ENCODE results near the gene PSMD9.

The PSMD9 gene

GRCh38 chr12:121946313-121947025 lies 57.9 kb downstream of the PSMD9 start:
- no peak overlapping the region for H3K4ac ChIP-seq (ENCODE audit: low read length)
- no CpG with 5 or more reads among the region's 2 CpGs for WGBS, 2 donors (ENCODE audit: extremely low coverage in 2 of 2, insufficient read length in 2 of 2, insufficient replicate concordance in 1 of 2)
- no peak overlapping the region for H3K27ac ChIP-seq (replicated peaks; ENCODE audit: low read length)
- peaks cover 0 to 2% (median 0%) of the 10 kb centered on the region in 3 experiments for H3K27me3 ChIP-seq (ENCODE audit: control insufficient read depth in 3 of 3, insufficient read depth in 3 of 3, low read depth in 1 of 3, low read length in 3 of 3)
- no peak overlapping the region for H2AK5ac ChIP-seq (ENCODE audit: low read depth, low read length)
- no peak overlapping the region for H3K9ac ChIP-seq (ENCODE audit: low read depth, low read length, poor library complexity)
- peaks cover 0 to 10% of the 10 kb centered on the region in 2 donors for H3K9me3 ChIP-seq (replicated peaks in 1 of 2; ENCODE audit: control insufficient read depth in 2 of 2, insufficient read depth in 1 of 2, low read depth in 1 of 2, low read length in 2 of 2)
- no peak overlapping the region for H3K4me3 ChIP-seq (ENCODE audit: low read length in 2 of 2)
- no peak overlapping the region for H3K18ac ChIP-seq (ENCODE audit: low read length)
- no peak for DNase-seq (ENCODE audit: low spot score)
- no peak overlapping the region for H3K23ac ChIP-seq (ENCODE audit: low read depth, low read length, poor library complexity)
- no peak overlapping the region for H2BK12ac ChIP-seq (ENCODE audit: low read length)
- H3K79me1 ChIP-seq (ENCODE audit: low read depth, low read length) = no peaks in the 10 kb centered on the region
- H2BK15ac ChIP-seq (ENCODE audit: low read length) = no peak overlapping the region
- peaks cover 0 to 2% of the 10 kb centered on the region in 2 donors for H3K36me3 ChIP-seq (replicated peaks in 1 of 2; ENCODE audit: control insufficient read depth in 2 of 2, insufficient read depth in 2 of 2, low read length in 2 of 2)
- H4K8ac ChIP-seq (ENCODE audit: low read depth, low read length) = no peak overlapping the region
- H2BK120ac ChIP-seq (ENCODE audit: low read depth, low read length) = no peak overlapping the region
- H3K4me1 ChIP-seq (ENCODE audit: control insufficient read depth in 2 of 2, insufficient read depth in 1 of 2, low read depth in 1 of 2, low read length in 2 of 2) = peaks cover 0 to 3% of the 10 kb centered on the region in 2 donors
- no peak overlapping the region for H3K14ac ChIP-seq (ENCODE audit: low read length)
- H2BK5ac ChIP-seq (ENCODE audit: low read length) = no peak overlapping the region
- H3K4me2 ChIP-seq (ENCODE audit: insufficient read depth, low read length, poor library complexity, severe bottlenecking) = no peak overlapping the region
- H2AFZ ChIP-seq (ENCODE audit: low read length) = no peak overlapping the region
- H4K91ac ChIP-seq (ENCODE audit: low read depth, low read length, poor library complexity) = no peak overlapping the region

- no CpG with 5 or more reads among the region's 2 CpGs for WGBS, 2 donors (ENCODE audit: extremely low coverage in 2 of 2, insufficient read length in 2 of 2, insufficient replicate concordance in 1 of 2)
Measured at GRCh38 chr12:121947981-121948380, 59.4 kb downstream of the PSMD9 start.

DNA sequence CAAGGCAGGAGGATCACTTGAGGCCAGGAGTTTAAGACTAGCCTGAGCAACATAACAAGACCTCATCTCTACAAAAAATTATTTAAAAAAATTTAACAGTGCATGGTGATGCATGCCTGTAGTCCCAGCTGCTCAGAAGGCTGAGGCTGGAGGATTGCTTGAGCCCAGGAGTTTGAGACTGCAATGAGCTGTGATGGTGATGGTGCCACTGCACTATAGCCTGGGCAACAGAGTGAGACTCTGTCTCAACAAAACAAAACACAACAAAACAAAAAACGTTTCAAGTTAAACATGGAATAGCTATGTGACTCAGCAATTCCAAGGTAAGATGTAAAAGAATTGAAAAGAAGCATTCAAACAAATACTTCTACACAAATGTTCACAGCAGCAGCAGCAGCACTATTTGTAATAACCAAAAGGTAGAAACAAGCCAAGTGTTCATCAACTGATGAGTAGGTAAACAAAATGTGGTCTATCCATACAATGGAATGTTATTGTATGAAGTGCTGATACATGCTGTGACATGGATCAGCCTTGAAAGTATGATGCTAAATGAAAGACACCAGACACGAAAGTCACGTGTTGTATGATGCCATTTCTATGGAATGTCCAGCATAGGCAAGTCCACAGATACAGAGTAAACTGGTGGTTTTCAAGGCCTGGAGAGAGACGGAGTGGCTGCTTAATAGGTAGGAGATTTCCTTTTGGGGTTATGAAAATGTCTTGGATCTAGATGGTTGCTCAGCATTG lies 61.2 kb downstream of the PSMD9 start:
- H2BK12ac ChIP-seq (ENCODE audit: low read length) = no peak overlapping the region
- H3K36me3 ChIP-seq (replicated peaks in 1 of 2; ENCODE audit: control insufficient read depth in 2 of 2, insufficient read depth in 2 of 2, low read length in 2 of 2) = no peaks in the 10 kb centered on the region
- no peak overlapping the region for H3K4me2 ChIP-seq (ENCODE audit: insufficient read depth, low read length, poor library complexity, severe bottlenecking)
- no peak overlapping the region for H2AK5ac ChIP-seq (ENCODE audit: low read depth, low read length)
- H3K18ac ChIP-seq (ENCODE audit: low read length) = no peak overlapping the region
- no peak overlapping the region for H2BK15ac ChIP-seq (ENCODE audit: low read length)
- H3K27me3 ChIP-seq (ENCODE audit: control insufficient read depth in 3 of 3, insufficient read depth in 3 of 3, low read depth in 1 of 3, low read length in 3 of 3) = no peaks in the 10 kb centered on the region
- no peak overlapping the region for H2BK5ac ChIP-seq (ENCODE audit: low read length)
- H3K9ac ChIP-seq (ENCODE audit: low read depth, low read length, poor library complexity) = no peak overlapping the region
- WGBS, 2 donors (ENCODE audit: extremely low coverage in 2 of 2, insufficient read length in 2 of 2, insufficient replicate concordance in 1 of 2) = no CpG with 5 or more reads among the region's 4 CpGs
- H3K27ac ChIP-seq (replicated peaks; ENCODE audit: low read length) = no peak overlapping the region
- no peak overlapping the region for H2AFZ ChIP-seq (ENCODE audit: low read length)
- H3K23ac ChIP-seq (ENCODE audit: low read depth, low read length, poor library complexity) = no peak overlapping the region
- peaks cover 0 to 3% of the 10 kb centered on the region in 2 donors for H3K4me1 ChIP-seq (ENCODE audit: control insufficient read depth in 2 of 2, insufficient read depth in 1 of 2, low read depth in 1 of 2, low read length in 2 of 2)
- H3K14ac ChIP-seq (ENCODE audit: low read length) = no peak overlapping the region
- H3K79me1 ChIP-seq (ENCODE audit: low read depth, low read length) = no peaks in the 10 kb centered on the region
- H3K9me3 ChIP-seq (replicated peaks in 1 of 2; ENCODE audit: control insufficient read depth in 2 of 2, insufficient read depth in 1 of 2, low read depth in 1 of 2, low read length in 2 of 2) = peaks cover 0 to 13% of the 10 kb centered on the region in 2 donors
- H3K4ac ChIP-seq (ENCODE audit: low read length) = no peak overlapping the region
- DNase-seq (ENCODE audit: low spot score) = no peak
- H2BK120ac ChIP-seq (ENCODE audit: low read depth, low read length) = no peak overlapping the region
- H3K4me3 ChIP-seq (ENCODE audit: low read length in 2 of 2) = no peak overlapping the region
- no peak overlapping the region for H4K91ac ChIP-seq (ENCODE audit: low read depth, low read length, poor library complexity)
- H4K8ac ChIP-seq (ENCODE audit: low read depth, low read length) = no peak overlapping the region

More at GRCh38 chr12:121947981-121948380, 59.4 kb downstream of the PSMD9 start:
- H3K23ac ChIP-seq (ENCODE audit: low read depth, low read length, poor library complexity) = no peak overlapping the region
- H2BK120ac ChIP-seq (ENCODE audit: low read depth, low read length) = no peak overlapping the region
- H3K36me3 ChIP-seq (replicated peaks in 1 of 2; ENCODE audit: control insufficient read depth in 2 of 2, insufficient read depth in 2 of 2, low read length in 2 of 2) = no peaks in the 10 kb centered on the region
- no peaks in the 10 kb centered on the region for H3K79me1 ChIP-seq (ENCODE audit: low read depth, low read length)
- H3K9me3 ChIP-seq (replicated peaks in 1 of 2; ENCODE audit: control insufficient read depth in 2 of 2, insufficient read depth in 1 of 2, low read depth in 1 of 2, low read length in 2 of 2) = peaks cover 0 to 10% of the 10 kb centered on the region in 2 donors
- peaks cover 0 to 3% of the 10 kb centered on the region in 2 donors for H3K4me1 ChIP-seq (ENCODE audit: control insufficient read depth in 2 of 2, insufficient read depth in 1 of 2, low read depth in 1 of 2, low read length in 2 of 2)
- H3K27me3 ChIP-seq (ENCODE audit: control insufficient read depth in 3 of 3, insufficient read depth in 3 of 3, low read depth in 1 of 3, low read length in 3 of 3) = no peaks in the 10 kb centered on the region
- no peak overlapping the region for H4K8ac ChIP-seq (ENCODE audit: low read depth, low read length)
- H3K14ac ChIP-seq (ENCODE audit: low read length) = no peak overlapping the region
- H3K4ac ChIP-seq (ENCODE audit: low read length) = no peak overlapping the region
- H2BK15ac ChIP-seq (ENCODE audit: low read length) = no peak overlapping the region
- DNase-seq (ENCODE audit: low spot score) = no peak
- no peak overlapping the region for H3K4me3 ChIP-seq (ENCODE audit: low read length in 2 of 2)
- no peak overlapping the region for H2BK5ac ChIP-seq (ENCODE audit: low read length)
- no peak overlapping the region for H2AFZ ChIP-seq (ENCODE audit: low read length)
- H3K9ac ChIP-seq (ENCODE audit: low read depth, low read length, poor library complexity) = no peak overlapping the region
- H3K18ac ChIP-seq (ENCODE audit: low read length) = no peak overlapping the region
- no peak overlapping the region for H3K27ac ChIP-seq (replicated peaks; ENCODE audit: low read length)
- H4K91ac ChIP-seq (ENCODE audit: low read depth, low read length, poor library complexity) = no peak overlapping the region
- H2AK5ac ChIP-seq (ENCODE audit: low read depth, low read length) = no peak overlapping the region
- no peak overlapping the region for H3K4me2 ChIP-seq (ENCODE audit: insufficient read depth, low read length, poor library complexity, severe bottlenecking)
- no peak overlapping the region for H2BK12ac ChIP-seq (ENCODE audit: low read length)

- Histone ChIP-seq H2BK120ac (ENCODE audit: low read depth, low read length) (no peak overlapping the region), H3K4me1 (ENCODE audit: control insufficient read depth in 2 of 2, insufficient read depth in 1 of 2, low read depth in 1 of 2, low read length in 2 of 2) (peaks cover 0 to 2% of the 10 kb centered on the region in 2 donors), H3K27ac (replicated peaks; ENCODE audit: low read length) (no peak overlapping the region), H3K36me3 (replicated peaks in 1 of 2; ENCODE audit: control insufficient read depth in 2 of 2, insufficient read depth in 2 of 2, low read length in 2 of 2) (no peaks in the 10 kb centered on the region), H3K14ac (ENCODE audit: low read length) (no peak overlapping the region), H3K79me1 (ENCODE audit: low read depth, low read length) (no peaks in the 10 kb centered on the region), H2BK12ac (ENCODE audit: low read length) (no peak overlapping the region), H3K27me3 (ENCODE audit: control insufficient read depth in 3 of 3, insufficient read depth in 3 of 3, low read depth in 1 of 3, low read length in 3 of 3) (no peaks in the 10 kb centered on the region), H3K9ac (ENCODE audit: low read depth, low read length, poor library complexity) (no peak overlapping the region), H3K4me2 (ENCODE audit: insufficient read depth, low read length, poor library complexity, severe bottlenecking) (no peak overlapping the region), H2AK5ac (ENCODE audit: low read depth, low read length) (no peak overlapping the region), H2BK5ac (ENCODE audit: low read length) (no peak overlapping the region), H2AFZ (ENCODE audit: low read length) (no peak overlapping the region), H4K8ac (ENCODE audit: low read depth, low read length) (no peak overlapping the region), H4K91ac (ENCODE audit: low read depth, low read length, poor library complexity) (no peak overlapping the region), H3K23ac (ENCODE audit: low read depth, low read length, poor library complexity) (no peak overlapping the region), H3K9me3 (replicated peaks in 1 of 2; ENCODE audit: control insufficient read depth in 2 of 2, insufficient read depth in 1 of 2, low read depth in 1 of 2, low read length in 2 of 2) (peaks cover 0 to 3% of the 10 kb centered on the region in 2 donors), H2BK15ac (ENCODE audit: low read length) (no peak overlapping the region), H3K4ac (ENCODE audit: low read length) (no peak overlapping the region), H3K4me3 (ENCODE audit: low read length in 2 of 2) (no peak overlapping the region), H3K18ac (ENCODE audit: low read length) (no peak overlapping the region)
- no CpG with 5 or more reads among the region's 4 CpGs for WGBS, 2 donors (ENCODE audit: extremely low coverage in 2 of 2, insufficient read length in 2 of 2, insufficient replicate concordance in 1 of 2)
- no peak for DNase-seq (ENCODE audit: low spot score)
Measured at GRCh38 chr12:121953117-121953692, 64.6 kb downstream of the PSMD9 start.

Data from neuronal stem cell (in vitro differentiated cells).